GM23338 (cell line): ENCODE results near the gene TULP3. TPM values are rescaled to one million over a fixed set of nuclear protein-coding genes. Genes with fewer than 3 reads are reported as not detected.
A peak's percentile ranks its signal among the peaks of the same experiment; 100 is the strongest.

Source experiments
- ATAC-seq: fragments of 200-7000 bp; cut with Tn5 transposase; 3 replicates; pipeline ENCODE4 v1.9.1; 2020
- DNase-seq: peaks from one replicate; pipeline ENCODE4 v3.0.0-alpha.2; 2015; ENCODE audit warnings: low spot score
- H2AFZ ChIP-seq: fragments of 200-600 bp; sonication (generic); 2 replicates; pipeline ENCODE4 v1.8.0; 2016; ENCODE audit warnings: antibody characterized with exemption, mild to moderate bottlenecking, moderate library complexity
- H3F3A ChIP-seq: fragments of 200-600 bp; sonication (generic); replicated peaks from 2 replicates; pipeline ENCODE4 v1.8.0; 2017; ENCODE audit warnings: antibody characterized with exemption, mixed run types, low read depth
- H3K27ac ChIP-seq: fragments of 200-600 bp; sonication (generic); 2 replicates; pipeline ENCODE4 v1.6.1; 2016; ENCODE audit warnings: low read depth
- H3K27me3 ChIP-seq: fragments of 200-600 bp; sonication (generic); 2 replicates; pipeline ENCODE4 v1.8.0; 2016; ENCODE audit warnings: mild to moderate bottlenecking, mixed run types, moderate library complexity; ENCODE audit not compliant: insufficient read depth
- H3K36me3 ChIP-seq: fragments of 200-600 bp; sonication (generic); 2 replicates; pipeline ENCODE4 v1.8.0; 2016; ENCODE audit warnings: mild to moderate bottlenecking; ENCODE audit not compliant: insufficient read depth
- H3K4me1 ChIP-seq: fragments of 200-600 bp; sonication (generic); 2 replicates; pipeline ENCODE4 v1.8.0; 2016; ENCODE audit warnings: mild to moderate bottlenecking, moderate library complexity; ENCODE audit not compliant: insufficient read depth
- H3K4me2 ChIP-seq: fragments of 200-600 bp; sonication (generic); 2 replicates; pipeline ENCODE4 v1.7.1; 2017; ENCODE audit warnings: mixed run types
- H3K4me3 ChIP-seq: fragments of 200-600 bp; sonication (generic); 2 replicates; pipeline ENCODE4 v1.6.1; 2016; ENCODE audit warnings: mixed run types
- H3K79me2 ChIP-seq: fragments of 200-600 bp; sonication (generic); replicated peaks from 2 replicates; pipeline ENCODE4 v1.8.0; 2017; ENCODE audit warnings: mild to moderate bottlenecking; ENCODE audit not compliant: insufficient read depth
- H3K9me2 ChIP-seq: fragments of 200-600 bp; sonication (generic); 2 replicates; pipeline ENCODE4 v1.8.0; 2017; ENCODE audit not compliant: insufficient read depth
- H4K20me1 ChIP-seq: fragments of 200-600 bp; sonication (generic); replicated peaks from 2 replicates; pipeline ENCODE4 v1.8.0; 2017; ENCODE audit warnings: mild to moderate bottlenecking; ENCODE audit not compliant: insufficient read depth
- H3K27ac Mint-ChIP-seq: 2 replicates; pipeline ENCODE4 v1.8.0; 2020; ENCODE audit warnings: inconsistent platforms, mild to moderate bottlenecking, moderate library complexity, mixed read lengths
- H3K27me3 Mint-ChIP-seq: 3 replicates; pipeline ENCODE4 v1.8.0; 2022; ENCODE audit warnings: low read depth, mild to moderate bottlenecking, moderate library complexity, mixed read lengths, inconsistent platforms; ENCODE audit not compliant: insufficient read depth, poor library complexity
- H3K36me3 Mint-ChIP-seq: 3 replicates; pipeline ENCODE4 v1.8.0; 2021; ENCODE audit warnings: low read depth, mild to moderate bottlenecking, inconsistent platforms, moderate library complexity, mixed read lengths
- H3K4me1 Mint-ChIP-seq: 3 replicates; pipeline ENCODE4 v1.8.0; 2020; ENCODE audit warnings: mild to moderate bottlenecking, inconsistent platforms, mixed read lengths
- H3K4me3 Mint-ChIP-seq: 3 replicates; pipeline ENCODE4 v1.8.0; 2021; ENCODE audit warnings: moderate library complexity, mild to moderate bottlenecking, inconsistent platforms, mixed read lengths
- H3K9me3 Mint-ChIP-seq: 3 replicates; pipeline ENCODE4 v1.8.0; 2020; ENCODE audit warnings: moderate library complexity, mild to moderate bottlenecking, inconsistent platforms, mixed read lengths
- CREB1 ChIP-seq: fragments of 250-450 bp; sonication (Bioruptor Pico); IDR thresholded peaks from 2 replicates; pipeline ENCODE4 v1.5.0; 2020; ENCODE audit warnings: low read depth, mild to moderate bottlenecking, moderate library complexity
- CTCF ChIP-seq, 2 experiments: fragments of 200-600 bp in 1 of 2; sonication (generic) in 1 of 2; conservative IDR thresholded peaks; 2 replicates each; pipeline versions ENCODE4 v1.5.1 to v1.6.1; 2016 to 2017; ENCODE audit warnings: antibody characterized with exemption in 2 of 2, low read depth in 2 of 2, mild to moderate bottlenecking in 2 of 2, moderate library complexity in 1 of 2
- ETS1 ChIP-seq: IDR thresholded peaks from 2 replicates; pipeline ENCODE4 v1.6.1; 2016; ENCODE audit warnings: antibody characterized with exemption
- EZH2 ChIP-seq: fragments of 200-600 bp; sonication (generic); IDR thresholded peaks from one replicate; pipeline ENCODE4 v1.8.0; 2017; ENCODE audit warnings: antibody characterized with exemption, mild to moderate bottlenecking, low read depth; ENCODE audit not compliant: unreplicated experiment
- EZH2phosphoT487 ChIP-seq: fragments of 200-600 bp; sonication (generic); IDR thresholded peaks from one replicate; pipeline ENCODE4 v1.8.1; 2018; ENCODE audit warnings: antibody characterized with exemption; ENCODE audit not compliant: unreplicated experiment
- JUNB ChIP-seq: IDR thresholded peaks from one replicate; pipeline ENCODE4 v1.6.1; 2016; ENCODE audit warnings: antibody characterized with exemption; ENCODE audit not compliant: unreplicated experiment
- NANOG ChIP-seq: IDR thresholded peaks from 2 replicates; pipeline ENCODE4 v1.6.1; 2016; ENCODE audit warnings: antibody characterized with exemption, borderline replicate concordance
- REST ChIP-seq: IDR thresholded peaks from one replicate; pipeline ENCODE4 v1.6.1; 2018; ENCODE audit warnings: antibody characterized with exemption; ENCODE audit not compliant: unreplicated experiment
- STAT1 ChIP-seq: IDR thresholded peaks from one replicate; pipeline ENCODE4 v1.6.1; 2016; ENCODE audit warnings: antibody characterized with exemption; ENCODE audit not compliant: unreplicated experiment
- ZNF331 ChIP-seq: fragments of 250-450 bp; sonication (Bioruptor Pico); IDR thresholded peaks from 2 replicates; pipeline ENCODE4 v1.5.0; 2020; ENCODE audit warnings: low read depth, mild to moderate bottlenecking, moderate library complexity
- ZNF462 ChIP-seq: fragments of 250-450 bp; sonication (Bioruptor Pico); IDR thresholded peaks from 2 replicates; pipeline ENCODE4 v1.5.0; 2020; ENCODE audit warnings: mild to moderate bottlenecking, moderate library complexity
- polyA plus RNA-seq: library from polyadenylated mRNA; unstranded; fragments of >200 nt; fragmentation: Nextera tagmentation; extraction: Ambion mirVana; gene quantifications from 2 replicates; pipeline ENCODE4 v1.2.1, GENCODE V29; 2016
- total RNA-seq: library from RNA; depleted of rRNA; stranded (reverse); fragments of >200 nt; shearing (Covaris generic); gene quantifications from 2 replicates; pipeline ENCODE4 v1.2.3, GENCODE V29; 2014

Gene TULP3
- total and polyA plus RNA-seq, 2 experiments from 2014 or later, result 15.1 to 18.8 TPM

GRCh38 chr12:2963154-2963759 lies 72.6 kb downstream of the TULP3 start (continued):
- TF ChIP-seq ZNF331 (CRISPR knock-in tag) (no peak), STAT1 (no peak), EZH2 (no peak), EZH2phosphoT487 (no peak), CREB1 (CRISPR knock-in tag) (no peak)

- Histone ChIP-seq H3F3A (peaks cover 28% of the 10 kb centered on the region), H4K20me1 (peaks cover 36% of the 10 kb centered on the region), H3K27me3 (0 out of 2 replicates have a peak, but pooled peaks cover 3% of the 10 kb centered on the region), H3K4me2 (peak overlapping the region; percentile 89), H3K4me3 (peak overlapping the region; percentile 57), H3K27ac (peak overlapping the region; percentile 99), H3K4me1 (peaks cover 45% of the 10 kb centered on the region), H3K9me2 (no peaks in the 10 kb centered on the region), H2AFZ (no peak overlapping the region), H3K36me3 (peaks cover 21% of the 10 kb centered on the region), H3K79me2 (peaks cover 93% of the 10 kb centered on the region)
- Mint-ChIP-seq H3K27ac (peak overlapping the region; percentile 95), H3K36me3 (peaks cover 50% of the 10 kb centered on the region), H3K4me3 (peak overlapping the region; percentile 67), H3K4me1 (peaks cover 47% of the 10 kb centered on the region), H3K27me3 (peaks cover 19% of the 10 kb centered on the region), H3K9me3 (no peaks in the 10 kb centered on the region; the same call in 2 of the 3 replicates)
- peak; percentile 81 for DNase-seq
- ATAC-seq, result peak; percentile 34
- TF ChIP-seq ZNF331 (CRISPR knock-in tag), result no peak
- peak; percentile 39 for TF ChIP-seq CREB1 (CRISPR knock-in tag)
- TF ChIP-seq STAT1, result no peak
- TF ChIP-seq ZNF462 (CRISPR knock-in tag), result no peak
- TF ChIP-seq CTCF (conservative IDR thresholded peaks at IDR 0.05; ENCODE audit: low read depth in 2 of 2), result no peak
- TF ChIP-seq ETS1, result peak; percentile 96
- TF ChIP-seq REST, result no peak
- peak; percentile 27; the same call in 1 of the 2 replicates for TF ChIP-seq NANOG
- TF ChIP-seq EZH2, result no peak
- no peak for TF ChIP-seq JUNB
Observed at GRCh38 chr12:2963760-2964292, 73.1 kb downstream of the TULP3 start.
